ENCODE data around the gene RAB19. TPM values are rescaled to one million over a fixed set of nuclear protein-coding genes. Genes with fewer than 3 reads are reported as not detected.
"Not testable (repeated sequence)": the region's sequence is repeated elsewhere in the genome, so short reads cannot be mapped to it uniquely, and the experiment has no call there.

Gene RAB19
- total RNA-seq, 1 donor from 2014 or later = not detected

DNA sequence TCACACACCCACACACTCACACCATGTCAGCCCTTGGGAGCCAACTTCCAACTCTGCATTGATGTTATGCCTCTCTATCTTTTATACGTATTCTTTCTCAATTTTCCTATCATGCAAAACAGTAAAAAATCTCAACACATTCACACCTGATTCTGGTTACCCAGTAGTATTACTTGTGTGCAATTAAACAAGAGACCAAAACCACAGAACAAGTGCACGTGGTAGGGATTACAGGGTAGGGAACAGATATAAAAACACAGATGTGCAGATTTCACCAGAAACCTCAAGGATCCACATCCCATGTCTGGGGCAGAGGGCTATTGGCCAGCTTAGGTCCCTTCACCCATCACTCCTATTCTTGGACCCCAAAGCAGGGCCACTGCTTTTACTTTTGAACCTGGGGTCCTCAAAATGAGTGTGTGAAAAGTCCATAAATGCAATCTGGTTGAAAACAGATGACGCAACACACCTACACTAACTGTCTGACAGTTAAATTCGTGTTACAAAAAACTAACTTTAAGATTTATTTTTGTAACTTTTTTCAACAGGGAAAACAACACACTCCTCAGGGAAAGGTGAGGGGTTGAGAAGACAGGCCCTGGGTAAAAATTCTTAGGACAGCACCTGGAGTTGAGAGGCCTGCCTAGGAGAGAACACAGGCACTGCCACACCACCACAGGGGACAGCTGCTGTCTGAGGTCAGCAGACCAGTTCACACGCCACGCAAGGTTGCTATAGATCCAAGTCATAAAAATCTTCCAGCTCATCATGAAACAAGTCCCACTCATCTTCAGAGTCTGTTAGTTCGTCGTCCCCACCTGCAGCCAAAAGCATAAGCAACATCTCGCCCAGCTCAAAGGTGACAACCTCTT lies 50.2 kb downstream of the RAB19 start:
- not testable (repeated sequence) for DNase-seq

GRCh38 chr7:140454657-140455015 lies 50.8 kb downstream of the RAB19 start:
- no peak for DNase-seq

DNA sequence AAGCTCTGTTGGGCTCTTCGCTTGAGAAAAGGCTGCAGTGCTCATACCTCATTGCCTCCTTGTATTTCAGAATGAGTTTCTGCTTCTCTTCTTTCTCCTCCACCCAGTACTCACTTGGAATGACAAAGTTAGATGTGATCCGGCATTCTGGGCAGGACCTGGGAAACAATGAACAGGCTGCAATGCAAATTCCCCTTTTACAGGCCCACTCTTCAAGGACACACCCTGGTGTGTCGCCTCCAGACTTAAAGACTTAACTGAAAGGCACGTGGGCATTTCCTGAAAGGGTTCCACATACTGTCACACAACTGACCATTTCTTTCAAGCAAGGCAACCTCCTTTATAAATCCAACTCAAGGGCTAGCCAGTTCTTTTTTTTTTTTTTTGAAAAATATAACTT lies 51.9 kb downstream of the RAB19 start:
- no peak for DNase-seq

GRCh38 chr7:140456551-140457051 lies 52.7 kb downstream of the RAB19 start:
- no peak for DNase-seq

DNA sequence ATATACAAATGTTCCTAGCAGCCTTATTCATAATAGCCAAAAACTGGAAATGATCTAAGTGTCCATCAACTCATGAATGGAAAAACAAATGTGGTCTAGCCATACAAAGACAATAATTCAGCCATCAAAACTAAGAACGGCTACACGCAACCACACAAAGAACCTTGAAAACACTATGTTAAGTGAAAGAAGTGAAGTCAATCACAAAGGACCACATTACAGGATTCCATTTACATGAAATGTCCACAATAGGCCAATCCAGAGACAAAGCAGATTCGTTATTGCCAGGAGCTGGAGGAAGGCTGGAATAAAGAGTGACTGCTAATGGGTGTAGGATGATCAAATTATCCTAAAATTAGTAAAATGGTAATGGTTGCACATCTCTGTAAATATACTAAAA lies 54.3 kb downstream of the RAB19 start:
- no peak for DNase-seq

- DNase-seq = no peak
Measured at GRCh38 chr7:140458916-140459315, 55.1 kb downstream of the RAB19 start.

- no peak for DNase-seq
Measured at GRCh38 chr7:140463111-140463510, 59.3 kb downstream of the RAB19 start.

DNA sequence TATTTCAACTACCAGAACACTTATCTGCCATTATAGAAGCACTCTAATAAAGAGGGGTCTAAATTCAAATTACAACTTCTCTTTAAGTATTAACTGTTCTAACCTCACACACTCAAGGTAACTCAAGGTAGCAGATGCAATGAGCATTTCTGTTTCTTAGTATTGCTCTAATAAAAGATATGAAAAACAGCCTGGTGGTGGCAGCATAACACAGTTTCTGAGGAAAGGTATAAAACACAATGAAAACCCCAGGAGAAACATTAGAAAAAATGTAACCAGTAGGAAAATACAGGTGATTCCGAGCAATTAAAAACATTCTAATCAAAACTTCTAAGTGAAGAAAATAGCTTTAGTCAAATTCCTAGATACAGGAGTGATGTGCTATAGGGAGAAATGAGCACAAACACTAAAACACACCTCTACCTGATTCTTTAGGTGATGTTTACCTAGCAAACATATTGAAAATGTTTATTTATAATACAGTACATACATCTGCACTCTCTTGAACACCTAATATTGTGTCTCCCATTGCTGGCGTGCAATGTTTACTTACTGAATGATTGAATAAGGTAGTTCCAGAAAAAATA lies 72.0 kb downstream of the RAB19 start:
- peak; percentile 76 for DNase-seq

GRCh38 chr7:140476698-140477261 lies 72.9 kb downstream of the RAB19 start:
- no peak for DNase-seq

Small RNA genes within 50 kb of the gene (small RNA-seq; reads per million reads assigned to genes)
- not detected for gene RNA5SP247 (ENCODE audit: low replicate concordance)
- gene RNA5SP248 (ENCODE audit: low replicate concordance) = 13.3 reads per million, percentile 94 among the genes with 10 or more reads in this experiment

Other genes with a start within 250 kb of the RAB19 start
- gene KDM7A, start 227.1 kb upstream of the RAB19 start, total RNA-seq = 17.4 TPM
- gene SLC37A3, start 5.5 kb upstream of the RAB19 start, total RNA-seq = 61.4 TPM
- gene MKRN1, start 75.4 kb downstream of the RAB19 start, total RNA-seq = 68.9 TPM
- gene DENND2A, start 236.8 kb downstream of the RAB19 start, total RNA-seq = 29.6 TPM